Psoas muscle (tissue), 8 donors: Measurements from ENCODE around the gene TCF7L2. TPM values are rescaled to one million over a fixed set of nuclear protein-coding genes. Genes with fewer than 3 reads are reported as not detected.
"Not testable (repeated sequence)": the region's sequence is repeated elsewhere in the genome, so short reads cannot be mapped to it uniquely, and the experiment has no call there.

Experiments used
- ATAC-seq, 4 donors: fragments of 200-7000 bp; cut with Tn5 transposase; one replicate each; pipeline ENCODE4 v1.9.1; 2020; ENCODE audit warnings: moderate library complexity in 3 of 4, mild to moderate bottlenecking in 2 of 4
- DNase-seq, 2 donors: peaks; one replicate each; pipeline ENCODE4 v3.0.0-alpha.2; 2020
- H3K27ac ChIP-seq: fragments of 200-600 bp; one replicate; pipeline ENCODE4 v1.8.0; 2022
- H3K27me3 ChIP-seq, 3 donors: fragments of 200-600 bp in 1 of 3; one replicate each; pipeline versions ENCODE4 v1.6.1 to v1.8.0; 2013 to 2022; ENCODE audit warnings: low read length in 2 of 3, mild to moderate bottlenecking in 2 of 3, moderate library complexity in 1 of 3; ENCODE audit not compliant: insufficient read depth in 3 of 3
- H3K36me3 ChIP-seq, 2 donors: fragments of 200-600 bp in 1 of 2; one replicate each; pipeline versions ENCODE4 v1.6.1 to v1.8.0; 2013 to 2022; ENCODE audit warnings: low read depth in 1 of 2, mild to moderate bottlenecking in 1 of 2, moderate library complexity in 1 of 2; ENCODE audit not compliant: insufficient read depth in 1 of 2
- H3K4me1 ChIP-seq: fragments of 200-600 bp; one replicate; pipeline ENCODE4 v1.8.0; 2022
- H3K4me3 ChIP-seq: fragments of 200-600 bp; one replicate; pipeline ENCODE4 v1.8.0; 2022; ENCODE audit warnings: mild to moderate bottlenecking
- H3K9me3 ChIP-seq: fragments of 200-600 bp; one replicate; pipeline ENCODE4 v1.8.0; 2022
- CTCF ChIP-seq: fragments of 200-600 bp; IDR thresholded peaks from one replicate; pipeline ENCODE4 v1.8.0; 2022; ENCODE audit warnings: antibody characterized with exemption
- WGBS, 3 donors: extraction: QIAGEN DNeasy Blood & Tissue Kit; methylation state at CpG; one replicate each; pipeline versions ENCODE4 v1.1.6 to v1.1.7; 2013; 5-methylcytosine and 5-hydroxymethylcytosine counted together
- intact Hi-C, 2 donors: fragments of 100-400 bp; cut with DNase I; formaldehyde crosslinking; loops; one replicate each; pipeline versions ENCODE4 v1.11.0 to v1.14.2; 2022
- polyA plus RNA-seq, 3 donors: library from polyadenylated mRNA; stranded (reverse); fragments of 200-250 nt; gene quantifications; one replicate each; pipeline ENCODE4 v1.2.3, GENCODE V29; 2013
- total RNA-seq, 4 donors: library from RNA; stranded (reverse); fragmentation: NEBNext Ultra II Directional in 2 of 4; extraction: Animal tissue kit (Norgen Biotek cat#: 25700) in 2 of 4; gene quantifications; one replicate each; pipeline versions ENCODE4 v1.2.1 to v1.2.4, GENCODE V29; 2021 to 2023
- donor health status: healthy with polysubstance abuse.
- donor health status: DM: no; HTN: no; CAD: no; lungs with moderate emphysema.
- donor health status: Bipolar disorder and iron deficiency.
- donor health status: healthy.
- donor health status: DM: yes; HTN: yes; CAD: no.
- donor health status: DM: no; HTN: no; CAD: no.
- donor health status: DM: no; HTN: no; CAD: no.
- donor health status: DM: yes; HTN: yes; CAD: no.

TCF7L2 gene
- total and polyA plus RNA-seq, 7 donors: 1.8 to 8.5 (median 4.3) TPM

- Histone ChIP-seq H3K9me3 (no peaks in the 10 kb centered on the region), H3K27me3 (no peaks in the 10 kb centered on the region), H3K36me3 (no peaks in the 10 kb centered on the region), H3K27ac (no peak overlapping the region), H3K4me3 (no peak overlapping the region), H3K4me1 (no peaks in the 10 kb centered on the region)
- TF ChIP-seq CTCF: no peak
- DNase-seq (no peak), ATAC-seq (peak in 1 of 4 donors; percentile 16)
- intact Hi-C loops: no loop called here
- WGBS, 3 donors: 67 to 74% (median 72%) methylated on average over 3 of the region's 3 CpGs
These were observed 154.0 kb downstream of the TCF7L2 start for GRCh38 chr10:113104047-113104446.

DNA sequence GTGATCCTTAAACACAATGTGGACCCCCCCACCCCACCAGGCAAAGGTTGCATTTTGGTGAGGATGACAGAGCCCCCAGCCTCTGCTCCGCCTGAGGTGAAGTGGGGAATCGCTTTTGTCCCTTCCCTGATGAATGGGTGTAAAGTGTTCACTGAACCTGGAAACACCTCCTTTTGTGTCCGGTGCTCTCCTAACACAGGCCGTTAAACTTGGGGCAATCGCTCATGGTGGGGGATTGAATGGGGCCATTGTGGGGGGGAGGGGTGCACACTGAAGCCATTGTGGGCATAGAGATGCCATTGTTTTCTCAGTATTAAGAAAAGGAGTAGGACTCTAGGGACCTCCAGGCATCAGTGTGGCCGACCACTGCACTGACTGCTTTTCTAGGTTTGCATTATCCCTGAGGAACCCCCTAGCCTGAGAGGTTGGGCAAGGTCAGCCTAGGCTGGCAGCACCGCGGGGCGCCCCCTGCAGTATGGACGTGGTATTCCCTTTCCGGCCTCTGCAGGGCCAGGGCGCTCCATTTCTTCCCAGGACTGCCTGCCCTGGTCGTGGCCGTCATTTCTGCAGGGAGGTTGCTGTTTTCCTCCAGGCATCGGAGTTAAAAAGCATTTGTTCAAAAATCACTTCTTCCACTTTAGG is 158.3 kb downstream of the TCF7L2 start:
- Histone ChIP-seq H3K36me3 (no peaks in the 10 kb centered on the region), H3K27me3 (no peaks in the 10 kb centered on the region), H3K9me3 (no peaks in the 10 kb centered on the region), H3K4me3 (no peak overlapping the region), H3K4me1 (no peaks in the 10 kb centered on the region), H3K27ac (no peak overlapping the region)
- WGBS, 3 donors: 75 to 80% (median 79%) methylated on average over 15 of the region's 15 CpGs
- DNase-seq: peak in 1 of 2 donors; percentile 57
- intact Hi-C loops: no loop called here
- ATAC-seq: peak in 2 of 4 donors; percentile 62 to 66
- TF ChIP-seq CTCF: peak; percentile 40

DNA sequence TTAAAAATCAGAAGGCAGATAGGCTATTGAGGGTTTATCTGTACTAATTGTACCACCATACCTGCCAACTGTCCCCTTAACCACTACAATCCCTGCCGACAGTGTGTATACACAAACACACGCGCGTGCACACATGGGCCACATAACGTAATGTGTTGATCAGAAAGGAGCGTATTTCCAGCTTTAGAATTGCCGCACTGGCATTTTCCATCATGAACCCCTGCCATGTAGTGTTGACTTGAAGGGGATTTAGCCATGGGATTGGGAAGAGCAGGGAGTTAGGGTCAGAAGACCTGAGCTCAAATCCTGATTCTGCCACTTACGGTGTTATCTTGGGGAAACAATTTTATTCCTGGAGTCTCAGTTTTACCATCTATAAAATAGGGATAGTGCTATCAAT is 158.9 kb downstream of the TCF7L2 start:
- no peak overlapping the region for H3K27ac ChIP-seq
- no peaks in the 10 kb centered on the region for H3K9me3 ChIP-seq
- H3K4me3 ChIP-seq: no peak overlapping the region
- intact Hi-C loops: no loop called here
- H3K36me3 ChIP-seq: no peaks in the 10 kb centered on the region
- ATAC-seq (no peak), DNase-seq (no peak)
- TF ChIP-seq CTCF: no peak
- no peaks in the 10 kb centered on the region for H3K4me1 ChIP-seq
- WGBS, 3 donors: 97 to 98% (median 97%) methylated on average over 8 of the region's 8 CpGs
- H3K27me3 ChIP-seq: no peaks in the 10 kb centered on the region

DNA sequence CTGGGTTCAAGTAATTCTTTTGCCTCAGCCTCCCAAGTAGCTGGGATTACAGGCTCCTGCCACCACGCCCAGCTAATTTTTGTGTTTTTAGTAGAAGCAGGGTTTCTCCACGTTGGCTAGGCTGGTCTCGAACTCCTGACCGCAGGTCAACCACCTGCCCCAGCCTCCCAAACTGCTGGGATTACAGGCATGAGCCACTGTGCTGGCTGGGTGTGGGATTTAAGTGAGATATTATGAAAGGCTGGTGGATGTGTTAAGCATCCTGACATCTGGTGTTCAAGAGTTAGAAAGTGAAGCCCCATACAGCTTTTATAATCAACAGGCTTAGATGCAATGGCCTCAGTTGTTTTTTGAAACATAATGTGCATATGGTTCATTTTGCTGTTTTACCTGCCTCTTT is 159.4 kb downstream of the TCF7L2 start:
- ATAC-seq, H3K36me3 ChIP-seq, H3K27ac ChIP-seq, H3K4me3 ChIP-seq, H3K9me3 ChIP-seq, H3K4me1 ChIP-seq, H3K27me3 ChIP-seq, intact Hi-C loops, DNase-seq: not testable (repeated sequence)
- WGBS, 3 donors: 92 to 96% (median 93%) methylated on average over 4 of the region's 4 CpGs

DNA sequence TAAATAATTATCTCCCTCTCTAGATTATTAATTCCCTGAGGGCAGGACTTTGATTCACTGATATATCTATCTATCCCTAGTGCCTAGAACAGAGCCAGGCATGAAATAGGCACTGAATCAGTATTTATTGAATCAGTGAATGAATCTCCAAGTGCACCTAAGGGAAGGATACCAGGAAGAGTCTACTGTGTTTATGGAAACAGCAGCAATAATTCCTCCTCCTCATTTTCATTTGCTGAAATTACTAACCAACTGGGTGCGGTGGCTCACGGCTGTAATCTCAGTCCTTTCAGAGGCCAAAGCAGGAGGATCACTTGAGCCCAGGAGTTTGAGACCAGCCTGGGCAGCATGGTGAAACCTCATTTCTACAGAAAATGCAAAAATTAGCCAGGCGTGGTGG is 161.2 kb downstream of the TCF7L2 start:
- no peak for TF ChIP-seq CTCF
- H3K4me3 ChIP-seq: no peak overlapping the region
- DNase-seq: no peak
- no peaks in the 10 kb centered on the region for H3K9me3 ChIP-seq
- 93 to 100% (median 94%) methylated on average over 3 of the region's 3 CpGs for WGBS, 3 donors
- intact Hi-C loops: no loop called here
- no peaks in the 10 kb centered on the region for H3K36me3 ChIP-seq
- ATAC-seq: no peak
- no peaks in the 10 kb centered on the region for H3K4me1 ChIP-seq
- no peak overlapping the region for H3K27ac ChIP-seq
- H3K27me3 ChIP-seq: no peaks in the 10 kb centered on the region
